Liver (tissue), 9 donors: ENCODE results near the gene ZBTB47. TPM values are rescaled to one million over a fixed set of nuclear protein-coding genes. Genes with fewer than 3 reads are reported as not detected.

ENCODE experiments used
- DNase-seq: peaks from one replicate; pipeline ENCODE4 v3.0.0-alpha.2; 2017; ENCODE audit warnings: low spot score
- H3K27ac ChIP-seq, 2 donors: one replicate each; pipeline ENCODE4 v1.7.0; 2013; ENCODE audit warnings: inconsistent platforms in 2 of 2, low read length in 2 of 2, control low read depth in 1 of 2, low read depth in 1 of 2, mild to moderate bottlenecking in 1 of 2
- H3K27me3 ChIP-seq, 4 donors: one replicate each; pipeline versions ENCODE4 v1.6.1 to v1.7.0; 2013; ENCODE audit warnings: low read length in 3 of 4, inconsistent platforms in 1 of 4, mild to moderate bottlenecking in 1 of 4, moderate library complexity in 1 of 4; ENCODE audit not compliant: control insufficient read depth in 4 of 4, insufficient read depth in 4 of 4
- H3K36me3 ChIP-seq, 4 donors: one replicate each; pipeline versions ENCODE4 v1.6.1 to v1.7.0; 2013; ENCODE audit warnings: low read length in 3 of 4, mild to moderate bottlenecking in 3 of 4, low read depth in 1 of 4, moderate library complexity in 1 of 4; ENCODE audit not compliant: control insufficient read depth in 4 of 4, insufficient read depth in 3 of 4
- H3K4me1 ChIP-seq, 4 donors: one replicate each; pipeline versions ENCODE4 v1.6.1 to v1.7.0; 2013; ENCODE audit warnings: low read length in 3 of 4, mild to moderate bottlenecking in 3 of 4, moderate library complexity in 1 of 4; ENCODE audit not compliant: control insufficient read depth in 4 of 4, insufficient read depth in 4 of 4
- H3K4me3 ChIP-seq, 3 donors: one replicate each; pipeline versions ENCODE4 v1.6.1 to v1.7.0; 2013; ENCODE audit warnings: low read length in 3 of 3, control low read depth in 1 of 3, low read depth in 1 of 3, mild to moderate bottlenecking in 1 of 3
- H3K9ac ChIP-seq, 2 donors: one replicate each; pipeline ENCODE4 v1.7.0; 2013; ENCODE audit warnings: low read length in 2 of 2, mild to moderate bottlenecking in 2 of 2, moderate library complexity in 2 of 2, control low read depth in 1 of 2, low read depth in 1 of 2
- H3K9me3 ChIP-seq, 4 donors: one replicate each; pipeline versions ENCODE4 v1.6.1 to v1.7.0; 2013; ENCODE audit warnings: low read length in 3 of 4; ENCODE audit not compliant: control insufficient read depth in 4 of 4
- ATF3 ChIP-seq: IDR thresholded peaks from 2 replicates; pipeline ENCODE4 v1.6.1; 2016; ENCODE audit warnings: antibody characterized with exemption
- CTCF ChIP-seq: fragments of 150-350 bp; IDR thresholded peaks from 2 replicates; pipeline ENCODE4 v1.5.1; 2017; ENCODE audit warnings: improper control_type of control experiment, low read depth, low read length; ENCODE audit not compliant: missing input control
- EGR1 ChIP-seq, 2 donors: IDR thresholded peaks; 2 replicates each; pipeline ENCODE4 v1.6.1; 2016 to 2018; ENCODE audit warnings: antibody characterized with exemption in 2 of 2, low read depth in 2 of 2
- FOXA1 ChIP-seq: IDR thresholded peaks from 2 replicates; pipeline ENCODE4 v1.6.1; 2016; ENCODE audit warnings: antibody characterized with exemption
- FOXA2 ChIP-seq: IDR thresholded peaks from 2 replicates; pipeline ENCODE4 v1.6.1; 2016; ENCODE audit warnings: antibody characterized with exemption
- GABPA ChIP-seq, 2 donors: IDR thresholded peaks in 1 of 2; conservative IDR thresholded peaks in 1 of 2; 2 replicates each; pipeline ENCODE4 v1.6.1; 2016; ENCODE audit warnings: antibody characterized with exemption in 2 of 2, mild to moderate bottlenecking in 1 of 2, moderate library complexity in 1 of 2
- HNF4A ChIP-seq, 2 donors: conservative IDR thresholded peaks; 2 replicates each; pipeline ENCODE4 v1.6.1; 2016; ENCODE audit warnings: antibody characterized with exemption in 2 of 2, mild to moderate bottlenecking in 2 of 2
- HNF4G ChIP-seq: IDR thresholded peaks from 2 replicates; pipeline ENCODE4 v1.6.1; 2016; ENCODE audit warnings: antibody characterized with exemption
- JUND ChIP-seq, 2 donors: IDR thresholded peaks; 2 replicates each; pipeline ENCODE4 v1.6.1; 2016; ENCODE audit warnings: antibody characterized with exemption in 2 of 2
- NR2F2 ChIP-seq: IDR thresholded peaks from 2 replicates; pipeline ENCODE4 v1.6.1; 2016; ENCODE audit warnings: antibody characterized with exemption
- RAD21 ChIP-seq, 2 donors: IDR thresholded peaks; 2 replicates each; pipeline ENCODE4 v1.6.1; 2016; ENCODE audit warnings: antibody characterized with exemption in 2 of 2, mild to moderate bottlenecking in 2 of 2
- REST ChIP-seq: IDR thresholded peaks from 2 replicates; pipeline ENCODE4 v1.6.1; 2016; ENCODE audit warnings: antibody characterized with exemption, mild to moderate bottlenecking
- RXRA ChIP-seq, 2 donors: IDR thresholded peaks; 2 replicates each; pipeline ENCODE4 v1.6.1; 2017 to 2018; ENCODE audit warnings: antibody characterized with exemption in 2 of 2, mild to moderate bottlenecking in 1 of 2
- SP1 ChIP-seq: IDR thresholded peaks from 2 replicates; pipeline ENCODE4 v1.6.1; 2018; ENCODE audit warnings: antibody characterized with exemption, mild to moderate bottlenecking
- TAF1 ChIP-seq: conservative IDR thresholded peaks from 2 replicates; pipeline ENCODE4 v1.6.1; 2016; ENCODE audit warnings: antibody characterized with exemption, mild to moderate bottlenecking
- YY1 ChIP-seq: IDR thresholded peaks from 2 replicates; pipeline ENCODE4 v1.6.1; 2016; ENCODE audit warnings: antibody characterized with exemption, mild to moderate bottlenecking
- whole genome bisulfite sequencing: extraction: QIAGEN DNeasy Blood & Tissue Kit; methylation state at CpG from one replicate; pipeline ENCODE4 v1.1.7; 2013; 5-methylcytosine and 5-hydroxymethylcytosine counted together
- polyA plus RNA-seq, 2 donors: library from polyadenylated mRNA; stranded (reverse) in 1 of 2; unstranded in 1 of 2; fragments of 200-250 nt in 1 of 2; fragments of >200 nt in 1 of 2; fragmentation: Nextera tagmentation in 1 of 2; extraction: Ambion mirVana in 1 of 2; gene quantifications; one replicate each; pipeline versions ENCODE4 v1.2.1 to v1.2.3, GENCODE V29; 2013 to 2015
- total RNA-seq, 2 donors: library from RNA; depleted of rRNA; stranded (reverse); fragments of >200 nt; gene quantifications; one replicate each; pipeline ENCODE4 v1.2.3, GENCODE V29; 2014
- TF ChIP-seq, protein P1 (sequence below): IDR thresholded peaks from 2 replicates; pipeline ENCODE4 v1.6.1; 2016; ENCODE audit warnings: antibody characterized with exemption
- donor health status: healthy.
- donor health status: healthy.
- donor health status: healthy.
- donor health status: healthy.
- donor health status: healthy.

Gene ZBTB47
- total and polyA plus RNA-seq, 4 donors: 0.42 to 7.4 (median 4.2) TPM

- TF ChIP-seq HNF4G (no peak), ATF3 (no peak), CTCF (no peak), JUND (IDR thresholded peaks at IDR 0.05) (no peak), GABPA (IDR thresholded peaks at IDR 0.05 in 1 of 2, conservative IDR thresholded peaks at IDR 0.05 in 1 of 2) (no peak), FOXA2 (no peak), YY1 (no peak), EGR1 (IDR thresholded peaks at IDR 0.05; ENCODE audit: low read depth in 2 of 2) (no peak), RXRA (IDR thresholded peaks at IDR 0.05) (no peak), REST (no peak), NR2F2 (no peak), TAF1 (no peak), HNF4A (conservative IDR thresholded peaks at IDR 0.05) (no peak), RAD21 (IDR thresholded peaks at IDR 0.05) (no peak), SP1 (no peak), FOXA1 (no peak)
- TF ChIP-seq, protein P1, sequence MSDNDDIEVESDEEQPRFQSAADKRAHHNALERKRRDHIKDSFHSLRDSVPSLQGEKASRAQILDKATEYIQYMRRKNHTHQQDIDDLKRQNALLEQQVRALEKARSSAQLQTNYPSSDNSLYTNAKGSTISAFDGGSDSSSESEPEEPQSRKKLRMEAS: no peak
- Histone ChIP-seq H3K9ac (no peak overlapping the region), H3K4me1 (no peaks in the 10 kb centered on the region), H3K27ac (no peak overlapping the region), H3K27me3 (no peaks in the 10 kb centered on the region), H3K36me3 (no peaks in the 10 kb centered on the region), H3K4me3 (no peak overlapping the region), H3K9me3 (no peaks in the 10 kb centered on the region)
- WGBS: 86% methylated on average over 7 of the region's 7 CpGs
- DNase-seq: no peak
Measured at GRCh38 chr3:42705058-42705767, 51.7 kb downstream of the ZBTB47 start.

DNA sequence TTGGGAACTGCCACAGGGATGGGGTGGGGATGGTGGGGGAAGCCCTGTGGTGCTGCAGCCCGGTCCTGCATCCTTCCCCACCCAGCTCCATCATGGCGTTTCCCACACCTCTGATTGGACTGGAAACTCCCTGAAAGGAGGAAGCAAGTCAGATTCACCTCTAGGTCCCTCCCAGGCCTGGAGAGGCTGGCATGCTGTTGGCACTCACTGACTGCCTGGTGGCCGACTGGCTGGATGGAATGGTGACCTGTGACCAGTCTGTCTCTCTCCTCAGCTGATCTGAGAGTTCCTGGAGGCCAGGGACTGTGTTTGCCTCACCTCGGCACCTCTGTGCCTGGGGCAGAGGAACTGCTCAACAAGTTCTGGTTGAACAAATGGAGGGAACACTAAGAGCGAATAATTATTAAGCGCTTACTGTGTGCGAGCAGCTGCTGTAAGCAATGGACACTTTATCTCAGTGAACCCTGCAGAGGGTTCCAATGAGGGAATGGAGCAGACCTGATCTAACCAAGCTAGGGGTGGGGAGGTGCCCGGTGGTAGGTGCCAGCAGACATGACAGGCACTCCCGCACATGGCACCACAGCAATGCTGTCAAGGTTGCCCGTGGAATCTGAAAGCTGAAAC, 52.6 kb downstream of the ZBTB47 start:
- Histone ChIP-seq H3K4me1 (no peaks in the 10 kb centered on the region), H3K36me3 (no peaks in the 10 kb centered on the region), H3K4me3 (no peak overlapping the region), H3K27me3 (no peaks in the 10 kb centered on the region), H3K9ac (no peak overlapping the region), H3K9me3 (no peaks in the 10 kb centered on the region), H3K27ac (no peak overlapping the region)
- WGBS: 81% methylated on average over 10 of the region's 10 CpGs
- DNase-seq: no peak
- TF ChIP-seq FOXA1 (no peak), FOXA2 (no peak), JUND (IDR thresholded peaks at IDR 0.05) (no peak), YY1 (no peak), HNF4G (no peak), CTCF (no peak)
